NCI-H2196 (cell line): ENCODE results near the gene NT5C.
A peak's percentile ranks its signal among the peaks of the same experiment; 100 is the strongest.

Source experiments
- DNase-seq: peaks from one replicate; lab custom pipeline; 2025; ENCODE audit not compliant: unreplicated experiment; lab: John Stamatoyannopoulos, UW

The NT5C gene

DNA sequence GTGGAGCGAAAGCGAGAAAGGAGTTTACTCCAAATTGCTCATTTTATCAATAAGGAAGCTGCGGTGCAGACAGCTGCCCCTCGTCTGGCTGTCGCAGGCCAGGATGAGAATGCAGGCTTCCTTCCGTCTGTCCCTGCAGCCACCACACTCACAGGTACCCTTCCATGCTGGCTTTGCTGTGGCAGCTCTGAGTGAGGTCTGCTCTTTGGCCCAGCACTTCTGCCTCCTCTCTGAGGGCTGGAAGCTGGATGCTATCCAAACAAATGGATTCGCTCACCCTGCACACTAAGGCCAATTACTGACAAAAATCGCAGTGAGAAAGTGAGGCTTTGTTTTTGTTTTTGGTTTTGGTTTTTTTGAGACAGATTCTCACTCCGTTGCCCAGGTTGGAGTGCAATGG, 14.8 kb downstream of the NT5C start:
- DNase-seq, result no peak

DNA sequence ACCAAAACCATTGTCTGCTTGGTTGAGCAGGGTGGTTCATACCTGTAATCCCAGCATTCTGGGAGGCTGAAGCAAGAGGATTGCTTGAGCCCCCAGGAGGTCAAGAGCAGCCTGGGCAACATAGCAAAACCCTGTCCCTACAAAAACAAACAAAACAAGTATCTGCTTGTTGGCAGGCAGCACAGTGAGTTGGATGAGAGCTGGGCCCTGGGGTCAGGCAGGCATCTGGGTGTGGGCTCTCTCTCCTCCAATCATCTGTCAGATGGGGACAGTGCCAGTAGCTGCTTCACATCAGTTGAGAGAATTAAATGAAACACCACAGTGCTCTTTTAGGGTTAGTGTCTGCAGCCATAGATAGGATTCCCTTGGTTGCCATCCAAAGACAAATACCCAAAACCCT, 16.0 kb downstream of the NT5C start:
- no peak for DNase-seq

DNA sequence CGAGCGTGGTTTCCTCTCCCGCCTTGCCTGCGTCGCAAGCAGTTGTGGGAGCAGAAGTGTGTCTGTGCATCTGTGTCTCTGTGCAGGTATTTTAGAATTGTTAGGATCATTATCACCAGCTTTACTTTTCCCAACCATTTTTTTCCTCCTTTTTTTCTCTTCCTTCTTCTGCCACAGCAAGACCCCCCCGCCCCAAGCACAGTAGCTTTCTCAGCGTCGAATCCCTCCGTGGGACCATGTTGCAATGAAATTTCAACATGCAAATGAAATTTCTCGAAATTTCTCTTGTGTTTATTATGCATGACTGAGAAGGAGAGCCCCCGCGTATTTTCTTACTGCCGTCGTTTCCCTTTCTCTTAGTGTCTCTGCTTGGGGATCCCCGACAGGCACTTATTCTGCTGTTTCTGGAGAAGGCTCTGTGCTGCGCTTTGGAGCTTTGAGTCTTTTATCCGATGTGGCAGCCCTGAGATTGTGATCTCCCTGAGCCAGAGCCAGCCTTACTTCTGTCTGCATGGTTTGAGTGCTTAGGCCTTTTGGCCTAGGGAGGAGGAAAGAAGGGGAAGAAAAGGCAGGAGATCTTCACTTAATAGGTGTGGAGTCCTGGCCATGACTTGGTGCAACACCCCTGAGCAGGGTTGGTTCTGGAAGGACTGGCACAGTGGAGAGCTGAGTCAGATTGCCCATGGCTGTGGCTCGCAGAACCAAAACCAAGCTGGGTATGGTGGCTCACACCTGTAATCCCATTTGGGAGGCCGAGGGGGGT, 16.8 kb downstream of the NT5C start:
- DNase-seq, result no peak

DNA sequence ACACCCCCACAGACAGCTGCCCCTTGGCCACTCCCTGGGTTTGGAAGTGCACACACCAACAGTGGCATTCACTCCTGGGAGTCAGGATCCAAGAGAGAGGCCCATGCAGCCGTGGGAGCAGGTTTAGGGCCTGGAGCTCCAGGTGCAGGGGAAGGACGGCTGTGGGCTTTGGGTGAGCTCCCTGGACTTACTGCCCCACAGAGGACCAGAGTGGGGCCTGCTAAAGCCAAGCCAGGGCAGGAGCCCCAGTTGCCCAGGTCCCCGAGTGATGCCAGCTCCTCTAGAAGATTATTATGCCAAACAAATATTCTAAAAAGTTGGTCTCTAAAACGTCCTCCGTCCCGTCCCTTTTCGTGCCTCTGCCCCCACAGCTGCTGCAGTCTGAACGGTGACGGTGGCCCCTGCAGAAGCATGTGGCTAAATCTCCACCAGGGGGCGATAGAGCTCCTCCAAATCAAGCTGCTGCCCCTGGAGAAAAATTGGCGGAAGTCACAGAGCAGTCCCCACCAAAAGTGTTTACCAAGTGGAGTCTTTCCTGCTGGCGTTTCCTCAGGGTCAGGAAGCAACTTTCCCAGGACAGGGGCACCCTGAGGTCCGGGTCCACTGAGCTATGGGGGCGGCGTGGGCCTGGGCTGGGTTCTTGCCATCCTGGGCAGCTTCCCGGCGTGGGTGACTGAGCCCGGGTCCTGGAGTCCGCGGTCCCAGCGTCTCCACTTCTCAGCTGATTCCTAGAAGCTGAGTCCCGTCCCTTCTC, 17.6 kb downstream of the NT5C start:
- DNase-seq, result peak; percentile 85

DNA sequence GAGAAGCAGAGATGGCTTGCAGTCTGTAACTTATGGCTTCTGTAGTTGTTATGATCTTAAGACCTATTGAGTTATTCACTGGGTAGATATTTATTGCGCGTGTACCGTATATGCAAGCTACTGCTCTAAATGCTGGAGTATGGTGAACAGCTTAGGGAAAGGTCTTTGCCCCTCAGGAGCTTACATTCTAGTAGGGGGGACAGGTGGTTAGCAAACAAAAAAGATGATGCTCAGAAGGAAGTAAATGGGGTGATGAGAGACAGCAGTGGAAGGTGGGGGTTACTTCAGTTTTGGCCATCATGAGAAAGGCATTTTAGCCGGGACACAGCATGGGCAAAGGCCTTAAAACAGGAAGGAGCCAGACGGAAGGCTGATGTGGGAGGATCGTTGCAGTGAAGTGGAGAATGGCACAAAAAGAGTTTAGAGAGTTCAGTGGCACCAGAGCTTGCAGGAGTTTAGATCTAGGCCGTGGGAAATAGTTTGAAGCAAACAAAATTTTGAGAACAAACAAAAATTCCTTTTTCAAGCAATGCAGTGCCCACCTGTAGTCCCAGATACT, 19.7 kb downstream of the NT5C start:
- DNase-seq, result no peak

DNA sequence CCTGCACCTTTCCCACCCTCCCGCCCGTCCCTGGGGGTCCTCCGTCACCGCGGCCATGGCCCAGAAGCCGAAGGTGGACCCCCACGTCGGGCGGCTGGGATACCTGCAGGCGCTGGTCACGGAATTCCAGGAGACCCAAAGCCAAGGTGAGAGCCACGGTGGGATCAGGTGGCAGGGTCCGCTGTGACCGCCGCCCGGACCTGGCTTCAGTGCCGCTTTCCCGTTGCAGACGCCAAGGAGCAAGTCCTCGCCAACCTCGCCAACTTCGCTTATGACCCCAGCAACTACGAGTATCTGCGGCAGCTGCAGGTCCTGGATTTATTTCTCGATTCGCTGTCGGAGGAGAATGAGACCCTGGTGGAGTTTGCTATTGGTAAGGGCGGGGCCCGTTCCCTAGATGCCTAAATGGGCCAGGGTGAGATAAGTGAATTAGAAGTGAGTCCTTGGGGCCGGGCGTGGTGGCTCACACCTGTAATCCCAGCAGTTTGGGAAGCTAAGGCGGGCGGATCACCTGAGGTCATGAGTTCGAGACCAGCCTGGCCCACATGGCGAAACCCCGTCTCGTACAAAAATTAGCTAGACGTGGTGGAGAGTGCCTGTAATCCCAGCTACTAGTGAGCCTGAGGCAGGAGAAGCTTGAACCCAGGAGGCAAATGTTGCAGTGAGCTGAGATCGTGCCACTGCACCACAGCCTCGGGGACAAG, 21.2 kb downstream of the NT5C start:
- DNase-seq, result no peak

DNA sequence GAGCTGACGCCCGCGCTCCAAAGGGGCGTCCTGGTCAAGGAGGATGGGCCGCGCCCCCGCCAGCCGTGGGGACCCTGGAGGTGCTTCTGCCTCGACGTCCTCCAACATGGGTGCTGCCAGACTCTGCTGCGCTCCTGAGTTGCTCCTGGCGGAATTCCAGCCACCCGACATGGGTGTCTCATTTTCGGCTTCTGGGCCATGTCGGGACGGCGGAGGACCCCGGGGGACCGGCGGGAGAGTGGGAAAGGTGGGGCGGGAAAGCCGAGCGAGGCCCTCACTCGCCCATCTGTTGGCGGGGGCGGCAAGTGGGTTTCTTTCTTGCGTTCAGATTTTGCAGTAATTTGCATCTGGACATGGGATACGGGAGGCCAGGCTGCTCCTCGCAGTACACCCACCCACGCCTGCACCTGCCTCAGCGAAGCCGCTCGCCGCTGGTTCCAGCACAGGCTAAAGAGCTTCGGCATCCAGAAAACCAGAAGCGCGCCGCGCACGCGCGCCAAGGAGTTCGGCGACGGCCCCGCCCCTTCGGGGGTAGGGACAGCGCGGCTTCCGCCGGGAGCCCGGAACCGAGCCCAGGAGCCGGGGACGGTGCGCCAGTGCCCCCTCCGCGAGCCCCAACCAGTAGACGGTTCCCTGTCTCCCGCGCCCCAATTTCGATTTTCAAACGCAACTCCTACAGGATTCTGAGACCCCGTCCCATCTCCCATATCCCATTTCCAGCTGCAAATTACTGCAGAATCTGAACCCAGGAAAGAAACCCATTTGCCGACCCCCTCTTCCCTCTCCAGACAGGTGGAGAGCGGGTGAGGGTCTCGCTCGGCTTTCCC, 21.9 kb downstream of the NT5C start, which contains the start of gene ARMC7:
TSS of gene ARMC7 (plus strand) at position 563 of the 827 bp plus-strand sequence. CDS start 320 bp downstream, outside the sequence.
- peak; percentile 93 for DNase-seq

DNA sequence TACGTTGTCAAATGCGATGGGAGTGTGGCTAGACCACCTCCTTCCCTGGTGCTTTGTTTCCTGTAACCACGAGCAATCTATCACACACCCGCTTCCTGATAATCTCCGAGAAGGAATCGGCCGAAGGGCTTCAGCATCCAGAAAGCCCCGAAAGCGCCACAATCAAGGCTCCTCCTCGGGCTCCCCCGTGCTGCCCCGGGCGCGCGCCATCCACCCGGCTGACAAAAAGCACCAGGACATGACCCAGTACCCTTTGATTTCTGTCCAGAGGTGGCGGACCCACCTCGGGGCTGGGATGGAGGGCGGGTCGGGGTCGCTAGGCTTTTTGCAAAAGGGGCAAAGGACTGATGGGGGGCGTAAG, 22.5 kb downstream of the NT5C start:
- DNase-seq, result no peak

DNA sequence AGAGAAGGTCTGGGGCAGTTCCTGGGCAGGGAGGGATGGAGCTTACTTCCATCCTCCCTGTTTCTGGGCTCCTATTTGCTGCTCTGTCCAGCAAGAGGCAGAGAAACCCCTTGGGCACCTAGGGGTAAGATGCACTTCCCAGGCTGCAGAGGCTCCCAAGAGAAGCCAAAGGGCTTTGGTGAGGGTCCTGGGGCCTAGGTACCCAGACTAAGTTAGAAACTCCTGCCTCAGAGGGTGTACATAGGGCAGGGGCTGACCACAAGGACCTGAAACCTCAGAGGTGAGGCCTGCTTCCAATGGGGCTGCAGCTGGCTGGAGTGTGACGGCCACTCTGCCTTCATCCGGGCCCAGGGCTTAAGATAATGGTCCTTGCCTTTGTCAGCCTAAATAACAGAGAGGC, 23.3 kb downstream of the NT5C start:
- no peak for DNase-seq

DNA sequence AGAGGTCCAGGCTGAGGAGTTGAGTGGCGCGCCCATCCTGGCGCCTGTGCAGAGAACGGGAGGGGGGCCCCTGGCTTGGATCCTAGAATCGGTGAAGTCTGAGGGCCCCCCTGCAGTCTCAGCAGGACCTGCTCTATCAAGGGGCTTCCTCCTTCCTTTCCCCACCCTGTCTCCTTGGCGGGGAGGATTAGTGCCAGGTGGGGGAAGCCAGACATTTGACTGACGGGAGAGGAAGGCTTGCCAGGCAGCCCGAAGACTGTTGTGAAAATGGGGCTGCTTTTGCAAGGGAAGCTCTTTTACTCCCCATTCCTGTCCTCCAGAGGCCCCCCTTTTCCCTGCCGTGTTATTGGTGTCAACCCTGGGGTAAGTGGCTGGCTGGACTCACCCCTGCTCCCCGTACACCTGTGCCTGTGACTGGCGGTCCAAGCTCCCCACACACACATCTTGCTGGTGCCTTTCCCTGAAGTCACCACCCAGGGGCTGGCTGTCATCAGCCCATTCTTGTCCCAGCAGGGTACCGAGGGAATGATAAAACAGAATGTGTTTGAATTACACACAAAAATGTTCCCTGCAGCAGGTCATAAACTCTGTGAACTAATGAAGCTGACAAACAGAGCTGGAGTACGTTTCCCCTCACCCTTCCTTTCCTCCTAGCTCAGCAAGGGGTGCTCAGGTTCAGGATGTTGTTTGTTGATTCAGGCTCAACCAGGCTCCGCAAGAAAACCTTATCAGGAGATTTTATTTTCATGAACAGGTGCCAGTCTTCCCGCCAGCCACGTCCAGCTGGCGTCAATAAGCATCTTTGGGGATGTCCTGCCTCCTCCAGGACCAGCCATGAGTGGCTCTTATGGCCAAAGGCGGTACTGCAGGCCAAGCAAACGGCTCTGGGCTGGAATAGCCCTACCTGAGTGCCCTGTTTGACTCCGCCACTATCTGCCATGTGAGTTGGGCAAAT, 26.1 kb downstream of the NT5C start:
- DNase-seq, result peak; percentile 94

DNA sequence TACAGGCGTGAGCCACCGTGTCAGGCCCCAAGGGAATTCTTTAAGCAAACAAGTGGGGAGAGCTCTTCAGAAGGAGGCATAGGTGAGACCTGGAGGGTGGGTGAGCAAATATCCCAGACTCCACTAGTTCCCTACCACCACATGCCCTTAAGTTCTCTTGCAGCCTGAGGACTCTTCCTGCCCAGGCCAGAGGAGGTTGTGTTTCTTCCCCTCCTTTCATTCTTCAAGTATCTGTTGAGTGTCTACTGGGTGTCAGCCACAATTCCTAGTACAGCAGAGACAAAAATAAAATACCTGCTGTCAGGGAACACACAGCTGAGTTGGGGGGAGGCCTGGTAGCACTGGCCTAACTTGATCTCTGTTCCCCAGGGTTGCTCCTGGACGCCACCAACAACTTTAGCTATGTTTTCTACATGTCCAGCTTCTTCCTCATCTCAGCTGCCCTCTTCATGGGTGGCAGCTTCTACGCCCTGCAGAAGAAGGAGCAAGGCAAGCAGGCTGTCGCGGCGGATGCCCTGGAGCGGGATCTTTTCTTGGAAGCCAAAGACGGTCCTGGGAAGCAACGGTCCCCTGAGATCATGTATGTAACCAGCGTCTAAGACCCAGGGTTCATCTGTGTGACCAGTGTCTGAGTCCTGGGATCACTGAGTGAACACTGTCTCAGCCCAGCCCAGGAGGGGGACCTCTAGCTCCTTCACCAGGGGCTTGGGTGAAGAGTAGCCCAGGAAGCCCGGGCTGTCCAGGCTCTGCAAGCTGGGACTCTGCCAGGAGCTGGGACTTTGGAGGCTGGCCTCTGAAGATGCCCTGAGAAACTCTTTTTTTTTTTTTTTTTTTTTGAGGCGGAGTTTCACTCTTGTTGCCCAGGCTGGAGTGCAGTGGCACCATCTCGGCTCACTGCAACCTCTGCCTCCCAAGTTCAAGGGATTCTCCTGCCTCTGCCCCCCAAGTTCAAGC, 27.7 kb downstream of the NT5C start:
- no peak for DNase-seq

DNA sequence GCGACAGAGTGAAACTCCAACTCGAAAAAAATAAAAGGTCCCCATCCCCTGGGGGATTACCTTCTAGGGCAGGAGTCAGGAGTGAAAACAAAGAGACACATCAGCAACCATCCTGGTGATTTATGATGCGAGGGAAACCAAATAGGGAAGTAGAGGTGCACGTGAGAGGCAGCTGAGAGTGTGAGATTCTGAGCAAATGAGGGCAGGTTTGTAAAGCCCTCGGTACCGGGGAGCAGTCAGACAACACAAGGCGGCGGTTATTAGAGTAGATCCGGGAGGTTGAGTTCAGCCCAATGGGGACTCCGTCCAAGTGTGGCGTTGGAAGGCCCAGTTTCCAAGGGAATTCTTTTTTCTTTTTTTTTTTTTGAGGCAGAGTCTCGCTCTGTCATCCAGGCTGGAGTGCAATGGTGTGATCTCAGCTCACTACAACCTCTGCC, 29.1 kb downstream of the NT5C start:
- no peak for DNase-seq

DNA sequence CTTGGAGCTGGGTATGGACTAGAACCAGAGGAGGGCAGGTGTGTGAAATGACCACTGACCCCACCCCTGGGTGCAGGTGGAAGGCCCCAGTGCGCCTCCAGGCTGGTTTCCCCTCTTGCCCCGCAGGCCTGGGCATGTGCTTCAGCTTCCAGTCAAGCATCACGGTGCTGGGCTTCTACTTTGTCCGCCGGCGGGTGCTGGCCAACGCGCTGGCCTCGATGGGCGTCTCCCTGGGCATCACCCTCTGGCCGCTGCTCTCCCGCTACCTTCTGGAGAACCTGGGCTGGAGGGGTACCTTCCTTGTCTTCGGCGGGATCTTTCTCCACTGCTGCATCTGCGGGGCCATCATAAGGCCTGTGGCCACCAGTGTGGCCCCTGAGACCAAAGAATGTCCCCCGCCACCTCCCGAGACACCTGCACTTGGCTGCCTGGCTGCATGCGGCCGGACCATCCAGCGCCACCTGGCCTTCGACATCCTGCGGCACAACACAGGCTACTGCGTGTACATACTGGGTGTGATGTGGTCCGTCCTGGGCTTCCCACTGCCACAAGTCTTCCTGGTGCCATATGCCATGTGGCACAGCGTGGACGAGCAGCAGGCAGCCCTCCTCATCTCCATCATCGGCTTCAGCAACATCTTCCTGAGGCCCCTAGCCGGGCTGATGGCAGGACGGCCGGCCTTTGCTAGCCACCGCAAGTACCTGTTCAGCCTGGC, 31.5 kb downstream of the NT5C start:
- DNase-seq, result no peak

DNA sequence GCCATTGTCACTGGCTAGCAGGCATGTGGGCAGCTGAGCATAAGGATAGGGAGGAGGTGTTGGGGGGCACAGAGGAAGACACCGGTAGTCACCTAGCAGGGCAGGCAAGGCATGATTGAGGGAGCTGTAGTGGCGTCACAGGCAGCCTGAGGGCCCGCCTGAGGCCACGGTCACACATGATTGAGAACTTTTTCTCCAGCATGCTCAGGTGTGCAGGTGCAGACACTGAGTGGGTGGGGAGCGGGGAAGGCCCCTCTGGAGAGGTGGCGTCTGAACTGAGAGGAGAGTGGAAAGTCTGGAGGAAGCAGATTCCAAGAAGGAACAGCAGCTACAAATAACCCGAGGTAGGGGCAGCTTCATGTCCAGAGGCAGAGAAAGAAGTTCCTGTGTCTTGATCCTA, 32.7 kb downstream of the NT5C start:
- DNase-seq, result no peak

DNA sequence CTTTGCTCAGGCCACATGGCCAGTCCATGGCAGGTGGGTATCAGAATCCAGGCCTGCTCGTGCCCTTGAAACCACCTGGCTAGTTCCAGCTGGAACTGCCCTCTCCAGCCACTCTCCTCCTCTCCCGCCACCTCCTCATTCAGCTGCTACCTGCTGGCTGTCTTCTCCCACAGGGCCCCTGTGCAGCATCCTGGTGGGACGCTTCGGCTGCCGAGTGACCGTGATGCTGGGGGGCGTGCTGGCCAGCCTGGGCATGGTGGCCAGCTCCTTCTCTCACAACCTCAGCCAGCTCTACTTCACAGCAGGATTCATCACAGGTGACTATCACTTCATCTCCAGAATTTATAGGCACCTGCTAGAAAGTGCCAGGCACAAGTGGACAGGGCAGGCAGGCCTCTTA, 33.7 kb downstream of the NT5C start:
- no peak for DNase-seq

DNA sequence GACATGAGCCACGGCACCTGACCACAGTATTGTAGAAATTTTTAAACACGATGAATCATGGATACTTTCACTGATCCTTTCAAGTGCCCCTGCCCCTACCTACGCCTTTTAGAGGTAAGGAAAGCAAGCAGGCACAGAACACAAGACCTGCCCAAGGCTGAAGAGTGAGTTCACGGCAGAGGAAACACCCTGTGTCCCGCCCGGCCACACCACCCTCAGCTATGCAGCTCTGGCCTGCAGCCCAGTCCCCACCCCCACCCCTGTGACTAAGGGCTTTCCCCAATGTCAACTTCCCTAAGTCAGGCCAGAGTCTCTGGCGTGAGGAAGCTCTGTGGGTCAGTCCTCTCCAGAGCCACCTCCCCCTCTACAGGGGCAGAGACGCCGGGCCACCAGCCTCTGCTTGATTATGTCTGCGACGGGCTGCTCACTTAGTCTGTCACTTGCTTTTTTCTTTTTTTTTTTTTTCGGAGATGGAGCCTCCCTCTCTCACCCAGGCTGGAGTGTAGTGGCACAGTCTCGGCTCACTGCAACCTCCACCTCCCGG, 35.4 kb downstream of the NT5C start:
- DNase-seq, result peak; percentile 39

DNA sequence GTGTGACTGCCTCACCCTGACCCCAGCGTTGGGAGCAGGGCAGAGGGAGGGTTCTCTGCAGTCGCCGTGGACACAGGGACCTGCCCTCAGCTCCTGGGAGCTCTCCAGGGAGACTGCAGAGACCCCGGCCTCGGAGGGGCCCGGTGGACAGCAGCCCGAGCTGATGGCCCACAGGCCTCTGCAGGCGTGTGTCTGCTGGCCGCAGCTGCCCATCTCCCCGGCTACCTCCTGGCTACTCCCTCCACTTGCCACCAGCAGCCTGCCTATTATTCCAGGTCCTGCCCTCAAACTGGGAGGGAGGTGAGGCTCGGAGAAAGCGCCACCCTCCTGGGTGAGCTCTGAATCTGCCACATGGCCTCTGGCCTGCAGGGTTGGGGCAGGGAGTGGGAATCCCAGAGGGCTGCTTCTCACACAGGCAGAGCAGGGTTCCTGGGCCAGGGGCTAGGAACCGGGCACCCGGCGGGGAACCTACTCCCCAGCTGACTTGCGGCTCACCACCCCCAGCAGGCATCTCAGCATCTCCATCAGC, 36.6 kb downstream of the NT5C start:
- DNase-seq, result no peak
